ENCODE data around the gene CITED4.

CITED4 gene

GRCh38 chr1:40870135-40870728 lies 8.1 kb upstream of the CITED4 start:
- Histone ChIP-seq H3K4me3 (no peak overlapping the region), H3K27me3 (no peaks in the 10 kb centered on the region), H3K9me3 (no peaks in the 10 kb centered on the region), H3K4me1 (no peaks in the 10 kb centered on the region), H3K27ac (no peak overlapping the region), H3K36me3 (no peaks in the 10 kb centered on the region)
- DNase-seq: no peak
- intact Hi-C loops (cut with DNase I; ENCODE audit: low total_unique reads): no loop called here
- TF ChIP-seq, protein P1, sequence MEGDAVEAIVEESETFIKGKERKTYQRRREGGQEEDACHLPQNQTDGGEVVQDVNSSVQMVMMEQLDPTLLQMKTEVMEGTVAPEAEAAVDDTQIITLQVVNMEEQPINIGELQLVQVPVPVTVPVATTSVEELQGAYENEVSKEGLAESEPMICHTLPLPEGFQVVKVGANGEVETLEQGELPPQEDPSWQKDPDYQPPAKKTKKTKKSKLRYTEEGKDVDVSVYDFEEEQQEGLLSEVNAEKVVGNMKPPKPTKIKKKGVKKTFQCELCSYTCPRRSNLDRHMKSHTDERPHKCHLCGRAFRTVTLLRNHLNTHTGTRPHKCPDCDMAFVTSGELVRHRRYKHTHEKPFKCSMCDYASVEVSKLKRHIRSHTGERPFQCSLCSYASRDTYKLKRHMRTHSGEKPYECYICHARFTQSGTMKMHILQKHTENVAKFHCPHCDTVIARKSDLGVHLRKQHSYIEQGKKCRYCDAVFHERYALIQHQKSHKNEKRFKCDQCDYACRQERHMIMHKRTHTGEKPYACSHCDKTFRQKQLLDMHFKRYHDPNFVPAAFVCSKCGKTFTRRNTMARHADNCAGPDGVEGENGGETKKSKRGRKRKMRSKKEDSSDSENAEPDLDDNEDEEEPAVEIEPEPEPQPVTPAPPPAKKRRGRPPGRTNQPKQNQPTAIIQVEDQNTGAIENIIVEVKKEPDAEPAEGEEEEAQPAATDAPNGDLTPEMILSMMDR (IDR thresholded peaks at IDR 0.05): no peak

DNA sequence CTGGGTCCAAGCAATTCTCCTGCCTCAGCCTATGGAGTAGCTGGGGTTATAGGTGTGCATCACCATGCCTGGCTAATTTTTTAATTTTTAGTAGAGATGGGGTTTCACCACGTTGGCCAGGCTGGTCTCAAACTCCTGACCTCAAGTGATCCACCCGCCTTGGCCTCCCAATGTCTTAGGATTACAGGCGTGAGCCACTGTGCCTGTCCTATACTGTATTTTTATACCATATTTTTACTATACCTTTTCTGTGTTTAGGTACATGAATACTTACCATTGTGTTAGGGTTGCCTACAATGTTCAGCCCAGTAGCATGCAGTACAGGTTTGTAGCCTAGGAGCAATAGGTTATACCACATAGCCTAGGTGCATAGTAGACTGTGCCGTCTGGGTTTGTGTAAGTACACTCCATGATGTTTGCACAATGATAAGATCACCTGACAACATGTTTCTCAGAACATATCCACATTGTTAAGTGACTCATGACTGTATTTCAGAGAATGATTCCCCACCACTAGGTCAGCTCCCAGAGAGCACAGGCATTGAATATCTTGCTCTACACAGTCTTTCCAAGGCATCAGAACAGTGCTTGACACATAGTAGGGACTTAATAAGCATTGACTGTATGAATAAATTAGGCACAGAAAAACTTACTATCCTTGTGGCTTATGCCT lies 6.0 kb upstream of the CITED4 start:
- H3K36me3 ChIP-seq: no peaks in the 10 kb centered on the region
- no peaks in the 10 kb centered on the region for H3K27me3 ChIP-seq
- no peak for DNase-seq
- H3K4me1 ChIP-seq: no peaks in the 10 kb centered on the region
- intact Hi-C loops (cut with DNase I; ENCODE audit: low total_unique reads): no loop called here
- TF ChIP-seq, protein P1 (IDR thresholded peaks at IDR 0.05): no peak
- no peaks in the 10 kb centered on the region for H3K9me3 ChIP-seq
- no peak overlapping the region for H3K27ac ChIP-seq
- H3K4me3 ChIP-seq: no peak overlapping the region

- TF ChIP-seq, protein P1 (IDR thresholded peaks at IDR 0.05): no peak
- intact Hi-C loops (cut with DNase I; ENCODE audit: low total_unique reads): loop anchor here (5.0 kb wide), 2 partner anchors 86 to 381 kb away; partner anchors contain the start of gene SCMH1
- no peaks in the 10 kb centered on the region for H3K9me3 ChIP-seq
- H3K27ac ChIP-seq: peak overlapping the region; percentile 83 to 95
- peak; percentile 31 to 74 for DNase-seq
- H3K4me1 ChIP-seq: peaks cover 0 to 32% (median 21%) of the 10 kb centered on the region in 4 donors
- H3K27me3 ChIP-seq: no peaks in the 10 kb centered on the region
- H3K4me3 ChIP-seq: peak overlapping the region; percentile 83 to 91
- no peaks in the 10 kb centered on the region for H3K36me3 ChIP-seq
Observed at GRCh38 chr1:40861224-40862003, 749 bp downstream of the CITED4 start.

- intact Hi-C loops (cut with DNase I; ENCODE audit: low total_unique reads): loop anchor here (5.0 kb wide), 2 partner anchors 87 to 382 kb away; partner anchors contain the start of gene SCMH1
- H3K27me3 ChIP-seq: no peaks in the 10 kb centered on the region
- DNase-seq: no peak
- TF ChIP-seq, protein P1 (IDR thresholded peaks at IDR 0.05): no peak
- H3K9me3 ChIP-seq: no peaks in the 10 kb centered on the region
- peak overlapping the region; percentile 83 to 91 for H3K4me3 ChIP-seq
- H3K36me3 ChIP-seq: no peaks in the 10 kb centered on the region
- peaks cover 0 to 32% (median 21%) of the 10 kb centered on the region in 4 donors for H3K4me1 ChIP-seq
- H3K27ac ChIP-seq: peak overlapping the region; percentile 83 to 95
Observed at GRCh38 chr1:40860706-40861223, 1.4 kb downstream of the CITED4 start.

DNA sequence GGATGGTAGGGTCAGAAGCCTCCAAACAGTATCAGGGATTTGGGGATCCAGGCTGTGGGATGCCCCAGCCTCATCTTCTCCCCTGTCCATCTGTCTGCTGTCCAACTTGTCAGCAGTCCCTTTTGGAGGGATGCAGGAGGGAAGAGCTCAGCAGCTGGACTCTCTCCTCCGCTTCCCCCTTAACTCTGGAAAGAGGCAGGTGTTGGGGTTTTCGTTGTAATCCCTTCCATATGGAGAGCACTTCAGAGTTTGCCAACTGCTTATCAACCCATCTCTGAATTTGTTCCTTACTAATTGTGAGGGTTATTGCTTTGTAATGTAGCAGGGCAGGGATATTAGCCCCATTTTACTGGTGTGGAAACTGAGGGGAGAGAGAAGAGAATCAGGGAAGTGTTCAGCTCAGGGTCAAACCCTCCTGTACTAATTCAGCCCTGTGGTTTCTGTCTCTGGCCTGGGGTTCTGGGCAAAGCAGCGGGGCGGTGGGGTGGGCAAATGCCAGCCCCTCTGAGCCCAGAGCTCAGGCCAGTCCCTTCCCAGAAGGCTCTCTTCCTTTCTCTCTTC lies 3.2 kb downstream of the CITED4 start:
- H3K27ac ChIP-seq: peak overlapping the region; percentile 83 to 95
- intact Hi-C loops (cut with DNase I; ENCODE audit: low total_unique reads): no loop called here

More for the DNA sequence above, 3.2 kb downstream of the CITED4 start:
- Histone ChIP-seq H3K36me3 (no peaks in the 10 kb centered on the region), H3K9me3 (no peaks in the 10 kb centered on the region), H3K27me3 (no peaks in the 10 kb centered on the region), H3K4me3 (no peak overlapping the region), H3K4me1 (peaks cover 0 to 32% (median 23%) of the 10 kb centered on the region in 4 donors)
- TF ChIP-seq, protein P1 (IDR thresholded peaks at IDR 0.05): no peak
- no peak for DNase-seq
